Activated T-cell treated with anti-CD3 and anti-CD28 coated beads, Interleukin-2, amount 50 U/mL, for 1 hour (primary cell): ENCODE data around the gene PSMA1.

ENCODE experiments used
- DNase-seq: peaks from one replicate; pipeline ENCODE4 v3.0.0-alpha.2; 2020

The PSMA1 gene

DNA sequence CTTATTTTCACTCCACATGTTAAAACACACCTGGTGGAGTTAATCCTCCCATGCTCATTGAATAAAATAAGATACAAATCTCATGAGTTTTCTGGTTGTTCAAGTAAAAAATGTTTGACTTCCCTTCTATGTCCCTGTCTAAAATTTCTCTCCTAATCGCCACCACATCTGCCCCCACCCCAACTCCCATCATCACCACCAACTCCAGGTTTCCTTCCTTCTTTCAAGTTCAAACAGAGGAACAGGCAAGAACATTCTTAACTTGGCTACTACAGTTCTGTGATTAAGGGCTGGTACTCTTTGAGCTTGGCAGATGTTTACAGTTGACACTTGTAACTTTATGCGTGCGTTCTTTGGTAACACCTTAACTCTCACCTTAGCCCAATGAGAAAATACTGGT lies 9.1 kb upstream of the PSMA1 start:
- DNase-seq, result no peak

DNA sequence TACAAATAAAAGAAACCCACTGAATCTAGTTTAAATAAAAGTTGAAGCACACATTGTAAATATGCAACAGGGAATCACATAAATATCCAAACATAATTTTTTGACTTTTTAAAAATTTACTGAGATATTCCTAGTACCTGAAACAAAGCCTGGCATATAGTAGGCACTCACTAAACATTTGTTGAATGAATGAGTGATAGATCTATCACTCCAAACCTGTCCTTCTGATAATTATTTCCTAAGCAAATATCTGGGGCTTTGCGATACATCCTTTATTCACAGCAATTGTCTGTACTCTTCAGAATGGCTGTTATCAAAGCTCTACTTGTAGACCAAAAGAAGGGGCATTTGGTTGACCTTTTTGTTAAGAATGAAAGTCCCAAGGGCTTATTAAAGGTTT lies 2.6 kb upstream of the PSMA1 start:
- no peak for DNase-seq

DNA sequence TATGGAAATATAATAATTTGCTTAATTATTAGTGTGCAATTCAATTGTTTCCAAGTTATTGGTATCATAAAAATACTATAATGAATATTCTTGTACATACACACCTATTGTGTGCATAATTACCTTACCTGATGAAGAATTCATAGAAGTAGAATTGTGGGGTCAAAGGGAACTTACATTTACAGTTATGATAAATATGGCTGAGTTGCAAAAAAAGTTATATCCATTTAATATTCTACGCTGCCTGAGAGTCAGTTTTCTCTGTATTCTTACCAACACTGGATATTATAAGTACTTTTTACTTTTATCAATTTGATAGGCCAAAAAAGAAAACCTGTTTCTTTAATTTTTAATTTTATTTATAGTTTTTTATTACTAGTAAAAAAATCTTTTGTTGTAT lies 2.1 kb upstream of the PSMA1 start:
- DNase-seq, result no peak

DNA sequence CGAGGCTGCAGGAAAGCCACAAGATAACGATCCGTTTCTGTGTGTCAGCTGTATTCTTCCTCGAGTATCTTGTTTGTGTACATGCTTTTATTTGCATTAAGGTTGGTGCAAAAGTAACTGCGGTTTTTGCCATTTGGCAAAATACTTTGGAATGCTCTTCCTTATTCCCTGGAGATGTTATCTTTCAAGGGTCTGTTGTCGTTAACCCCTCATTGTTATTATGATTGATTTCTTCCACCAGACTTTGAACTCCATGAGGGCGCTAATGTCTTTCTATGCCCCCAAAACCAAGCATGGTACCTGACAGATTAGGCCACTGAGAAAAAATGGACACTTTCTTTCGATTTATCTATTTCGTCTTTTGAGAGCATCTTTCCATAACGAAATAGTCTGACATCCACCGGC lies 563 bp upstream of the PSMA1 start:
- DNase-seq, result no peak

DNA sequence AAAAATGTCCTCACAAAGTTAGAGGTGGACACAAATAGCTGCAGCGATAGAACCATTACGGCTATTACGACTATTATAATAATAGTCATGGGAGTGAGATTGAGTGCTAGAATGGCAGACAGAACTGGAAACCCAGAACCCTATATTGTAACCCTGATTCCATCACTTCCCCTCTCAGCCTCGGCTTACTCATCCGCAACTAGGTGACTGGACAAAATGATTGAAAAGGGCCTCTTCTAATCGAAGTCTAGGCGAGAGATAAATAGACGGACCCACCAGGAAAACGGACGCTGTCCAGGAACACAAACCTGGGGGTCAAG lies 629 bp downstream of the PSMA1 start:
- DNase-seq, result no peak

DNA sequence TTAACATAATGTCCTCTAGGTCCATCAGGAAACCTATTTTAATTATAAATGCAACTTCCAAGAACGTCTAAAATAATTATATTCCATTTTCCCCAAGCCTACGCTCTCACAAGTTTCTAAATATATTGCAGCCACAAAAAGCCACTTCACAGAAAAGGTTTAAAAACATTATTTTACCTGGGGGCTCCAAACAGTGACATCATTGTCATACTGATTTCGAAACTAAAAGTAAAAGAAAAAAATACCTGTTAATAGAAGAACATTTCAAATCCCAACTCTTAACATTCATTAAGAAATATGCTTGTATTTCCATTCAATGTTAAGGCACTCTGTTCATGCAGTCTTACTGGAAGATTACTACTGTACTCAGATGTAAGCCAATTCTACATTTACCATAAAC lies 1.4 kb downstream of the PSMA1 start:
- no peak for DNase-seq

DNA sequence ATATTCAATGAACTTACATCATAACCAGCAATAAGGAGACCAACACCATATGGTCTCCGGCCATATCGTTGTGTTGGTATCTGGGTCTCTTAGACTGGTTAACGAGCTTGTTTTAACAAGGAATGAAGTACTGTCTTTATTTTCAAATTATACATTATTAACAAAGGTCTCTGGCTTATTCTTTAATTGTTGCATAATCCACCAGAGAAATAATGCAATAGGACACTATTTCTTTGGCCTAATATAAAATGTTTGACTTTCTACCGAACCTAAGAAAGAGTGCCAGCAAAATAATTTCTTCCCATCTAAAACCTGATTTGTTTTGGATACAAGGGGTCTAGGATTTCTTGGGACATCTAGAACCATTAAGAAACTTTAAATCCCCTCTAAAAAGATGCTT lies 6.4 kb downstream of the PSMA1 start:
- no peak for DNase-seq

DNA sequence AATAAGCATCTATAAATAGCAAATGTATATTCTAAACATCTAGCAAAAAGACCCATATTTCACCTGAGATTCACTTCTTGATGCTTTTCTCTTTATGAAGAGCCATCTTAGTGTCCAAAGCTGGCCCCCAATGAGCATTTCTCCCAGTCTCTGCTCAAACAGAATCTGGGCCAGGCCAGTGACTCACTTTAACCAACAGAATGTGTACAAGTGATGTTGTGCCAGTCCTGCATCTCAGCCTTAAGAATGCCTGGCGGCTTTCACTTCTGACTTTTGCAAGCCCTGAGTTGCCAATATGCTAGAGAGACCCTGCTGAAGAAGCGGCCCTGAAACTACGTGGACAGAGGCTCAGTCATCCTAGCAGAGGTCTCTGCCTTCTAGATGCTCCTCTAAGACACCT lies 13.7 kb downstream of the PSMA1 start:
- DNase-seq, result no peak

DNA sequence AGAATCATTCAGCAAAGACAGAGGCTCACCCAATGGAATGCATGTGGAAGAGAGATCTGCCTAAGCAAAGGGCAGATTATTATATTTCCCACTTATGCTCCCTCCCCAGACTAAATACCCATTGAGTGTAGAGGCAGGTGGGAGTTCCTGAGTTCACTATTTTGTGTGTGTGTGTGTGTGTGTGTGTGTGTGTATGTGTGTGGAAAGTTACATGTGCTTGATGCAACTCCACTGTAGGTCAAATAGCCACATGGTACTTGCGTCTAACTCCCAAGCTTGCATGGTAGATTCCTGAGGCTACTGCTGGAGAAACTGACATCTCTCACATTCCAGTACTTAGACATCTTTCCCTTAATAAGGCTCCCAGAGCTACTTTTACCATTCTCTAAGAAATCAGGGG lies 17.2 kb downstream of the PSMA1 start:
- DNase-seq, result no peak

DNA sequence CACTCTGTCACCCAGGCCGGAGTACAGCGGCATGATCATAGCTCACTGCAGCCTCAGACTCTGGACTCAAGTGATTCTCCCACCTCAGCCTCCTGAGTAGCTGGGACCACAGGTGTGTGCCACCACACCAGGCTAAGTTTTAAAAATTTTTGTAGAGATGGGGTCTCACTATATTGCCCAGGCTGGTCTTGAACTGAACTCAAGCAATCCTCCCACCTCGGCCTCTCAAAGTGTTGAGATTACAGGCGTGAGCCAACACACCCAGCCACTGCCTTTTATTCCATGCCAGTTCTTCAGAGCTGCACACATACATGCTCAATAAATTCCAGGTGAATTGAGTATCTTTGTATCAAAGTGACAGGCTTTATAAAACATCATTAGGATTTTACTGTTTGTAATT lies 18.1 kb downstream of the PSMA1 start:
- no peak for DNase-seq

DNA sequence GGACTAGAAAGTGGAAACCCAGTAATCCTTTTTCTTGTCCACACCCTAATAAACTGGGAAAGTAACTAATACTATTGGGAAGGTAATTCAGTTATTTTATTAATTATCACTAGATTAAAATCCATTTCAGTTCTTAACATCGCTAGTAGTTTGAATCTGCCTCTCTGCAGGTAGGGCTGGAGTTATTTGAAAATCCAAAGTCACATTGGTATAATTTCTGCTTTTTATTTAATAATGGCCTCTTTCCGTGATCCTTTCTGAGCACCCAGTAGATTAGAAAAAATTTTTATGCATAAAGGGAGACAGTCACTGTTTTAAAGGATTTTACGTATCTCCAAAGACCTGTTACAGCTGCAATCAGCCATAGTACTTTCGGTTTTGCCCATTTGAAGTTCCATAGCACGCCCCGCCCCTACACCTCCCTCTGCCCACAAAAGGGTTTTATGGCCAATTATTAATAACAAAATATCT lies 20.0 kb downstream of the PSMA1 start:
- peak; percentile 53 for DNase-seq

DNA sequence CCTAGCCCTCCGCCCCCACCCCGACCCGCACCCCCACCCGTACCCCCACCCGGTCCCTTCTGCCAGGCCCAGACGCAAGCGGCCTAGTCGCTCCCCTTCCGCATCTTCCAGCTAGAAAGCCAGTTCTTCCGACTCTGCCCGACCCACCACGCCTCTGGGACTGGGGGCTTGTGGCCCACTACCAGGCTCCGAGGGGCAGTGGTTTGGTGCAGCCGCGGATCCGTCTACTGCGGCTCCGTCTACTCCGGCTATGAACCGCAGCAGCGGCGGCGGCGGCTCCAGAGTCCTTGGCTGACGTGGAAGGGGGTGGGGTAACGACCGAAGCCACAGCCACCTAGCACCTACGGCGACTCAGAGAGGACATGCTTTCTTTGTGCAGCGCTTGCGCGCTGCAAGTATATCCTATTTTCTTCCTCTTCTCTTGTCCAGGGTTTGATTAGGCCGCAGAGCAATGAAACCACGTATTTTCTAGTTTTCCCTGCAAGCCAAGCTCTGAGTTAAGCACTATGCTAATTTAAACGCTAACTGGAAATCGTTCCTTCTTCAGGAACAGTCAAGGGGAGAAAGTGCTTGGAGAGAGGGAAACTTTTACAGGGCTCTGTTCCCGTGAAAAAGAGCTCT lies 20.5 kb downstream of the PSMA1 start, which contains the start of gene COPB1:
Gene COPB1 (minus strand): TSS at position 252 of the 621 bp plus-strand sequence. CDS start 883 bp downstream, outside the sequence.
- DNase-seq, result peak; percentile 87

DNA sequence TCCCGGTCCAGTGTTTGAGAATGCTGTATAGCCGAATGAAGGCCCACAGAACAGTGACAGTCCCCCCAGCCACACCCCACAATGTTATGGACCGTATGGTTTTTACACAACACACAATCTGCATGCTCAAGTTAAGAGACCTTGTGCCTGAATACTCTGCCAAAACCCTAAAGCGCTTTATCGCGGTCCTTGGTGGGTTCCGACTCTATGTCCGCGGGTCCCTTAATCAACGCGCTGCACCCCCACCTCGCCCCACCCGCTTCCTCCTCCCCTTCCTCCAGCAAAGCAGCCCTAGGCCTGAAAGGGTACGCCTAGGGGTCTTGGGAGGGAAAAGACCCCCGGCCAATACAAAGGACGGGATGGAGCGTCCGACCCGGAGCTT lies 21.0 kb downstream of the PSMA1 start:
- no peak for DNase-seq

DNA sequence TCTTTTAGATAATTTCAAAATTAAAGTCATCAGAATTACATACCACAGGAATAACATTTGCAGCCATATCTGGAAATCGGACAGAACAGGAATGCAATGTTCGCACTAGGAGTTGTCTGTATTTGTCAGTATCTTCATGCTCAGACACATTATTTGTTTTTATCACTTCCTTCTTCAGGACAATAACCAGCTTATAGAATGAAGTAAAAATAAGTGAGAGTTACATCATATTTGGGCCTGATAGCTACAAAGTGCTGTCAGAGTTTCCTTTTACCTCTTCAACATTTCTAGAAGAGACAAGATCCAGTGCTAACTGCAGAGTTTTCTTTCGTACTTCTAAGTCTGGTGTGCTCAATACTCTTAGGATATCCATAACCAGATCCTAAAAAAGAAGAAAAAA lies 39.5 kb downstream of the PSMA1 start:
- no peak for DNase-seq

DNA sequence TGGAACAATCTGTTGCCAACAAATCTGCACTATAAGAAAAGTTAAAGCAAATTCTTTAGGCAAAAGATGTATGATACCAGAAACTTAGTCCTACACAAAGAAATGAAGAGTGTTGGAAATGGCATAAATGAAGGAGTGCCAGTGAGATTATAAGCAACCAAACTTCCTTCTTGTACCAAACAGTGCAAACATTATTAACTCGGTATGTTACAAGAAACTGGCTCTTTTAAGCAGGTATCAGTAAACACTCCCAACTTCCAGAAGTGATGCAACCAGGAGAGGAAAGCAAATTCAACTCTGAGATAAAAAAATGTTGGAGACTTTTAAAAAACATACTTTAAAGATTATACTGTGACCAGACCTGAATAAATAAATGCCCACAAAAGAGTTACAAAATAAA lies 49.1 kb downstream of the PSMA1 start:
- DNase-seq, result no peak

DNA sequence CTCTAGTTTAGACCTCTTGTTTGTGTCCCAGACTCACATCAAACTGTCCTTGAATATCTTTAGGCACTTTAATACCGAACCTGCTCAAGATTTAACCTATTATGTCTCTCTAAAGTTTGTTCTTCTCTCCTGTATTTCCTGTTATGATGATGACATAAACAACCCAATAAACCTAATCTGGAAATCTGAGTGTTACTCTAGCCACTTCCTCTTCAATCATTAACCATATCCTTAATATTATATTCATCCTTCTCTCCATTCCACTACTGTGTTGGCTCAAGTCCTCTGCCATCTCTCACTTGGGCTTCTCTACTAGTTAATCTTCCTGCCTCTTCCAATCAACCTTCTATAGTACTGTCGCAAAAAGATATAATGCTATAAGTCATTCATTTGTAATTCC lies 56.6 kb downstream of the PSMA1 start:
- DNase-seq, result no peak

DNA sequence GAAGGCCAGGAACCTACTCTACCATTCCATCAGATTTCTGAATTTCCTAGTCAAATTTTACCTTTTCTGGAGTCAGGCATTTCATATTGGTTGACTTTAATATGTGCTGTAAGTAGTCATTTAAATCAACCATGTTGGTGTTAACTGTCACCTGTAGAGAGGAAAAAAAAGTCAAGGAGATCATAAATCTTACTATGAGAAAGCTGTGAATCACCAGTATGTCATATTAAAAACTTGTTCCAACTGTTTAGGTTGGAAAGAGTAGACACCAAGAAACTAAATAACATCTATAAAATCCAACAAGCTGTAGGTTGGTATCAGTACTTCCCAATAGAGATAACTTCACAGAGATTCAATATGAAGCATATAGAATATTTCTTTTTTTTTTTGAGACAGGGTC lies 60.0 kb downstream of the PSMA1 start:
- no peak for DNase-seq

DNA sequence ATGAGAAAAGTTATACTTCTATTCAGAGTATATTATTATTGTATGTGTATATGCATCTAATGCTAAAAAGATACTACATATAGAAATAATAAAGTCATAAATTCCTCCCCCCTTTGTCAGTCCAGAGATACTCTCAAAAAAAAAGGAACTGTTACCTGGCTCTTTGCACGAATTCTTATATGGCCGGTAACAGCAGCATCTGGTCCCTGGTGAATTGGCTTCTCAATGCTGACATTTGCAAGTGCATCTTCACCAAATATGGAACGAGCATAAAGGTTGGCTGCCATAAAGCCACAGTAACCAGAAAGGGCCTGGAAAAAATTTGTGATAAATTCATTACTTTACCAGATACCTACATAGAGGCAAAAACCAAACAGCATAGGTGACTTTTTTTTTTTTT lies 61.8 kb downstream of the PSMA1 start:
- no peak for DNase-seq

DNA sequence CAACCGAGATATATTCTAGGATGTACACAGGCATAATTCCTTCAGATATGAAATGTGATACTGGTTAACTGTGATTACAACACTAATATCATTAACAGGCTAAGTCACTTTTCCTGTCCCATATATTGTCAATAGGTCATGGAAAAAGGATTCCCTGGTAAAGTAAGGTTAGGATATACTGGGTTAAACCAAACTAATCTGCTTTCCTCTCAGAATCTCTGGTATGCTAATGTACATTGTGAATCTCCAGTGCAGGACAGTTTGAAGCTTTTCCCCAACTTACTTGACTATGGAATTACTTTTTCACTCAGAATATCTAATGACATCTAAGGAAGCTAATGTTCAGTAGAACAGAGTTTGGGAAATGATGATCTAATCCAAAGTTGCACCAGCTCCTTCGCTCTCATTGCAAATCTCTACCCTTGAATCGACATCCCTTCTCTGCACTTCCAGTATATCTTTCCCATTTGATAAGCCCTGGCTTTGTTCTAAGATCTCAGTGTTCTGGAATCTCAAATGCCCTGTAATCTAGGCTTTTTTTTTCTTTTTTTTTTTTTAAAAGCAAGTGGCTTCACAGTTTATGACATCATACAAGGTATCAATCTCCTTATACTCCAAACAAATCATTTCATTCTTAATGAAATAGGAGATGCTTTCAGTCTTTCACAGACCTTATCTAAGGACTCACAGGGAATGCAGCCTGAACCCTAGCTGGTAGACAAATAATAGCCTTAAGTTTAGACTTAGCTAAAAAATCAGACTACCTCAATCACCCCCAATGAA lies 64.3 kb downstream of the PSMA1 start:
- DNase-seq, result no peak
